IMR-90 (cell line): ENCODE data around the gene TMEM154. TPM values are rescaled to one million over a fixed set of nuclear protein-coding genes. Genes with fewer than 3 reads are reported as not detected.

Experiments used
- ATAC-seq: fragments of 200-7000 bp; cut with Tn5 transposase; 2 replicates; pipeline ENCODE4 v1.9.1; 2020; ENCODE audit warnings: low read depth, mild to moderate bottlenecking, moderate library complexity
- BruUV-seq: library from RNA; stranded (reverse); fragments of 400-500 nt; replicated peaks from 2 replicates; lab custom pipeline; 2021; lab: Mats Ljungman, UMichigan
- CTCF ChIA-PET: fragments of 300-600 bp; formaldehyde crosslinking; extraction: SDS; loops from one replicate; lab custom pipeline; 2021; ENCODE audit warnings: antibody characterized with exemption; lab: Yijun Ruan, JAX
- POLR2A ChIA-PET: fragments of 300-600 bp; sonication (Branson Sonifier 250); formaldehyde crosslinking; loops from one replicate; lab custom pipeline; 2022; ENCODE audit warnings: antibody characterized with exemption; ENCODE audit not compliant: unreplicated experiment; lab: Charles Lee
- DNase-seq: peaks from one replicate; pipeline ENCODE4 v3.0.0; 2013
- H2AFZ ChIP-seq: replicated peaks from 2 replicates; pipeline ENCODE3; 2013; ENCODE audit warnings: low read length, mild to moderate bottlenecking; ENCODE audit not compliant: poor library complexity
- H2AK5ac ChIP-seq: 2 replicates; pipeline ENCODE4 v1.6.1; 2013; ENCODE audit warnings: low read depth, low read length, inconsistent platforms
- H2AK9ac ChIP-seq: replicated peaks from 2 replicates; pipeline ENCODE3; 2013; ENCODE audit warnings: mild to moderate bottlenecking, low read depth, low read length, moderate library complexity; ENCODE audit not compliant: poor library complexity
- H2BK120ac ChIP-seq: 2 replicates; pipeline ENCODE4 v1.6.1; 2013; ENCODE audit warnings: low read depth, low read length, inconsistent platforms
- H2BK15ac ChIP-seq: 3 replicates; pipeline ENCODE4 v1.6.1; 2013; ENCODE audit warnings: low read depth, low read length, inconsistent platforms
- H2BK20ac ChIP-seq: 2 replicates; pipeline ENCODE4 v1.6.1; 2013; ENCODE audit warnings: low read depth, mild to moderate bottlenecking, inconsistent platforms, low read length, moderate library complexity
- H2BK5ac ChIP-seq: 2 replicates; pipeline ENCODE4 v1.6.1; 2013; ENCODE audit warnings: mild to moderate bottlenecking, low read depth, low read length, inconsistent platforms; ENCODE audit not compliant: poor library complexity, severe bottlenecking
- H3K14ac ChIP-seq: replicated peaks from 2 replicates; pipeline ENCODE4 v1.6.1; 2013; ENCODE audit warnings: low read depth, low read length, inconsistent platforms
- H3K18ac ChIP-seq: 2 replicates; pipeline ENCODE4 v1.6.1; 2013; ENCODE audit warnings: low read depth, low read length, control low read depth
- H3K23ac ChIP-seq: 2 replicates; pipeline ENCODE4 v1.6.1; 2013; ENCODE audit warnings: low read depth, low read length, inconsistent platforms
- H3K27ac ChIP-seq: 2 replicates; pipeline ENCODE4 v1.5.1; 2013; ENCODE audit warnings: mild to moderate bottlenecking, control low read depth, low read length; ENCODE audit not compliant: insufficient read depth
- H3K27me3 ChIP-seq: 2 replicates; pipeline ENCODE4 v1.6.1; 2013; ENCODE audit warnings: low read length; ENCODE audit not compliant: control insufficient read depth, insufficient read depth
- H3K36me3 ChIP-seq: 2 replicates; pipeline ENCODE4 v1.6.1; 2013; ENCODE audit warnings: low read length, mixed read lengths; ENCODE audit not compliant: control insufficient read depth, insufficient read depth
- H3K4ac ChIP-seq: 2 replicates; pipeline ENCODE4 v1.6.1; 2013; ENCODE audit warnings: low read depth, low read length, inconsistent platforms
- H3K4me1 ChIP-seq: 2 replicates; pipeline ENCODE4 v1.6.1; 2013; ENCODE audit warnings: low read length, mixed read lengths; ENCODE audit not compliant: control insufficient read depth, insufficient read depth
- H3K4me2 ChIP-seq: 2 replicates; pipeline ENCODE4 v1.6.1; 2013; ENCODE audit warnings: low read depth, mild to moderate bottlenecking, control low read depth, low read length, moderate library complexity
- H3K4me3 ChIP-seq: 2 replicates; pipeline ENCODE4 v1.5.1; 2013; ENCODE audit warnings: low read depth, mild to moderate bottlenecking, control low read depth, low read length, moderate library complexity; ENCODE audit not compliant: insufficient read depth
- H3K56ac ChIP-seq: 2 replicates; pipeline ENCODE4 v1.6.1; 2013; ENCODE audit warnings: low read length, inconsistent platforms; ENCODE audit not compliant: insufficient read depth; ENCODE audit errors: extremely low read depth
- H3K79me1 ChIP-seq, 2 experiments: 2 replicates each; pipeline ENCODE4 v1.6.1; 2013; ENCODE audit warnings: low read length in 2 of 2, inconsistent platforms in 1 of 2, low read depth in 1 of 2
- H3K9ac ChIP-seq: 2 replicates; pipeline ENCODE4 v1.6.1; 2013; ENCODE audit warnings: low read depth, low read length, control low read depth
- H3K9me1 ChIP-seq: 2 replicates; pipeline ENCODE4 v1.6.1; 2013; ENCODE audit warnings: low read length, inconsistent platforms; ENCODE audit not compliant: insufficient read depth
- H3K9me3 ChIP-seq: 2 replicates; pipeline ENCODE4 v1.6.1; 2013; ENCODE audit warnings: low read length; ENCODE audit not compliant: control insufficient read depth, insufficient read depth
- H4K20me1 ChIP-seq: 2 replicates; pipeline ENCODE4 v1.6.1; 2013; ENCODE audit warnings: low read length, inconsistent platforms; ENCODE audit not compliant: insufficient read depth
- H4K5ac ChIP-seq: 2 replicates; pipeline ENCODE4 v1.6.1; 2013; ENCODE audit warnings: mild to moderate bottlenecking, low read depth, low read length, control low read depth
- H4K8ac ChIP-seq, 2 experiments: 2 replicates each; pipeline ENCODE4 v1.6.1; 2013; ENCODE audit warnings: low read depth in 2 of 2, low read length in 2 of 2, control low read depth in 1 of 2, inconsistent platforms in 1 of 2
- H4K91ac ChIP-seq: 2 replicates; pipeline ENCODE4 v1.6.1; 2013; ENCODE audit warnings: low read depth, low read length, inconsistent platforms; ENCODE audit not compliant: insufficient read depth
- POLR2A ChIP-seq: IDR thresholded peaks from 2 replicates; pipeline ENCODE4 v1.6.1; 2012; ENCODE audit warnings: mild to moderate bottlenecking, low read depth, low read length
- WGBS, 2 experiments: methylation state at CpG; one replicate each; pipeline versions ENCODE4 v1.1.5 to v1.1.7; 2013; ENCODE audit warnings: missing lambda C conversion rate in 2 of 2; ENCODE audit not compliant: insufficient read length in 1 of 2; ENCODE audit errors: extremely low coverage in 2 of 2; 5-methylcytosine and 5-hydroxymethylcytosine counted together
- dilution Hi-C: fragments of 300-500 bp; cut with HindIII; formaldehyde crosslinking; loops from one replicate; pipeline ENCODE4 v1.14.3; 2018; ENCODE audit warnings: low sequenced_read_pairs; ENCODE audit not compliant: unreplicated experiment
- in situ Hi-C: fragments of 300-500 bp; cut with MboI; formaldehyde crosslinking; loops from 3 replicates; pipeline ENCODE4 v1.14.3; 2019; ENCODE audit warnings: low sequenced_read_pairs, inconsistent platforms, mixed read lengths
- intact Hi-C: fragments of 100-400 bp; cut with micrococcal nuclease; formaldehyde crosslinking; loops from 2 replicates; pipeline ENCODE4 v1.10.0; 2022
- polyA plus RNA-seq, 3 experiments: library from polyadenylated mRNA; depleted of rRNA; stranded (reverse); fragments of >200 nt; gene quantifications; 2 replicates each; pipeline ENCODE4 v1.2.3, GENCODE V29; 2012; ENCODE audit warnings: low replicate concordance in 1 of 3
- total RNA-seq: library from RNA; depleted of rRNA; stranded (reverse); fragments of >200 nt; gene quantifications from 2 replicates; pipeline ENCODE4 v1.2.3, GENCODE V29; 2012

Gene TMEM154
- total and polyA plus RNA-seq, 2 of the 4 experiments (the other 2 are of a cell fraction) = 0.12 to 0.18 TPM

DNA sequence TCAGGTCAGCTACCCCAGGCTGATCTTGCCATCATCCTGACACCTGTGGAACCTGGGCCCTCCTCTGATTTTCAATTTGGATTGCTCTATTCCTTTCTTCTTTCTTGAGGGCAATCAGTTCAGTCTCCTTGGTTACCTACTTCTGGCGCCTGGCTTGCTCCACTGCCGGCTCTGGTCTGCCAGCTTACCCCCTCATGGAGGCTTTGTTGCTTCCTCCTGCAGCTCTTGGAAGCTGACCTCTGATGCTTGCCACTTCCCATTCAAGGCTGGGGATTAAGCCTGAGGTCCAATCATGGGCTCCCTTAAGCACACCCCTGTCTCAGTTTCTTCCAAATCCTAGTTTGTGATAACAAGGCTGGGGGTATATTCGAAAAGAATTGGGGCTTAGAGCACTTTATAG lies 5.4 kb downstream of the TMEM154 start:
- ChIA-PET POLR2A (no interaction called here), CTCF (no interaction called here)
- H3K18ac ChIP-seq = no peak overlapping the region
- WGBS, 2 experiments = 45% methylated on average over 3 of the region's 3 CpGs; no CpG with 5 or more reads in 1 of the 2 experiments
- H2BK15ac ChIP-seq = no peak overlapping the region
- no peak overlapping the region for H4K91ac ChIP-seq
- H2BK20ac ChIP-seq = no peak overlapping the region
- H3K14ac ChIP-seq = no peak overlapping the region
- no peak overlapping the region for H3K4me3 ChIP-seq
- no peak for TF ChIP-seq POLR2A
- H4K20me1 ChIP-seq = no peaks in the 10 kb centered on the region
- H4K5ac ChIP-seq = no peak overlapping the region
- no peak for ATAC-seq
- no peak overlapping the region for H3K4ac ChIP-seq
- H3K36me3 ChIP-seq = no peaks in the 10 kb centered on the region
- H3K9ac ChIP-seq = no peak overlapping the region
- no peak overlapping the region for H3K23ac ChIP-seq
- H3K4me1 ChIP-seq = no peaks in the 10 kb centered on the region
- H2BK5ac ChIP-seq = no peak overlapping the region
- no peak overlapping the region for H3K56ac ChIP-seq
- in situ Hi-C loops (no loop called here), intact Hi-C loops (no loop called here), dilution Hi-C loops (no loop called here)
- no peak overlapping the region for H3K27ac ChIP-seq
- DNase-seq = no peak
- no peak overlapping the region for H4K8ac ChIP-seq
- no peak overlapping the region for H2AK9ac ChIP-seq
- H2BK120ac ChIP-seq = no peak overlapping the region
- H2AFZ ChIP-seq = no peak overlapping the region
- H3K4me2 ChIP-seq = no peak overlapping the region
- H3K79me1 ChIP-seq = no peaks in the 10 kb centered on the region
- H3K9me1 ChIP-seq = no peaks in the 10 kb centered on the region
- H3K9me3 ChIP-seq = no peaks in the 10 kb centered on the region
- no peak overlapping the region for H2AK5ac ChIP-seq
- BruUV-seq = no TSS peak
- H3K27me3 ChIP-seq = peaks cover 7% of the 10 kb centered on the region
